ENCODE results near the gene APCDD1. TPM values are rescaled to one million over a fixed set of nuclear protein-coding genes. Genes with fewer than 3 reads are reported as not detected.

APCDD1 gene
- total and polyA plus RNA-seq, 2 of the 8 experiments (the other 6 are each of a cell fraction or from before 2014, with no cell fraction given): 2.6 to 3.6 TPM

- Histone ChIP-seq H3K9me3 (ENCODE audit: insufficient read depth in 2 of 2, low read depth in 1 of 2, low read length in 1 of 2) (no peaks in the 10 kb centered on the region), H3K27ac (ENCODE audit: low read depth, low read length) (no peak overlapping the region), H3K79me1 (ENCODE audit: low read depth, low read length) (no peaks in the 10 kb centered on the region), H3K56ac (replicated peaks; ENCODE audit: insufficient read length, low read depth, low read length) (no peak overlapping the region), H4K20me1 (replicated peaks in 1 of 2; ENCODE audit: control insufficient read depth in 1 of 2, insufficient read depth in 2 of 2, low read length in 2 of 2) (peaks cover 0 to 2% of the 10 kb centered on the region in 2 experiments), H2BK12ac (ENCODE audit: low read depth, low read length) (no peak overlapping the region), H2AK5ac (ENCODE audit: low read depth, low read length) (no peak overlapping the region), H2BK20ac (ENCODE audit: low read length) (no peak overlapping the region), H3K4me1 (replicated peaks in 1 of 4; ENCODE audit: control insufficient read depth in 3 of 4, insufficient read depth in 4 of 4, low read length in 3 of 4) (peaks cover 0 to 11% (median 5%) of the 10 kb centered on the region in 4 experiments; a peak in 6 of 7 replicates), H4K91ac (replicated peaks; ENCODE audit: insufficient read length, low read length) (no peak overlapping the region), H3K18ac (ENCODE audit: extremely low read depth, low read length) (no peak overlapping the region), H3K9ac (replicated peaks in 1 of 4; ENCODE audit: extremely low read depth in 1 of 4, low read depth in 3 of 4, low read length in 3 of 4) (no peak overlapping the region), H3K4me3 (ENCODE audit: extremely low read depth in 1 of 4, insufficient read depth in 2 of 4, low read depth in 3 of 4, low read length in 4 of 4) (peak overlapping the region; percentile 45 to 95 (median 66); a peak in 7 of 8 replicates), H2AFZ (ENCODE audit: low read length) (no peak overlapping the region), H3K27me3 (replicated peaks in 1 of 4; ENCODE audit: control insufficient read depth in 3 of 4, extremely low read depth in 1 of 4, insufficient read depth in 3 of 4, low read length in 3 of 4) (peaks cover 5 to 25% (median 19%) of the 10 kb centered on the region in 4 experiments; a peak in 6 of 7 replicates), H2BK5ac (ENCODE audit: low read depth, low read length) (no peak overlapping the region), H3K4me2 (ENCODE audit: insufficient read depth in 1 of 2, low read depth in 2 of 2, low read length in 2 of 2) (peak overlapping the region; percentile 38 to 82), H3K23ac (ENCODE audit: insufficient read length) (no peak overlapping the region), H2BK15ac (ENCODE audit: low read length) (no peak overlapping the region), H4K5ac (ENCODE audit: insufficient read length, low read depth, low read length) (no peak overlapping the region), H4K8ac (ENCODE audit: extremely low read depth, insufficient read depth, low read length) (no peak overlapping the region), H3K36me3 (ENCODE audit: control insufficient read depth in 2 of 4, insufficient read depth in 4 of 4, low read length in 3 of 4) (no peaks in the 10 kb centered on the region), H3K14ac (ENCODE audit: insufficient read length) (no peak overlapping the region), H3K4ac (replicated peaks; ENCODE audit: insufficient read length, low read depth, low read length) (no peak overlapping the region), H3K23me2 (ENCODE audit: low read depth, low read length) (peaks cover 7% of the 10 kb centered on the region; the same call in 1 of the 2 replicates), H2BK120ac (replicated peaks; ENCODE audit: low read depth, low read length) (no peak overlapping the region), H3K79me2 (ENCODE audit: control insufficient read depth in 1 of 2, insufficient read depth in 2 of 2, low read length in 2 of 2) (no peaks in the 10 kb centered on the region)
- no peak for FAIRE-seq
- no peak for DNase-seq (ENCODE audit: low read depth in 1 of 2, low spot score in 2 of 2)
- 62% methylated on average over 15 of the region's 16 CpGs; no CpG with 5 or more reads in 1 of the 2 experiments for WGBS, 2 experiments (ENCODE audit: extremely low coverage in 1 of 2, insufficient coverage in 1 of 2, insufficient read length in 1 of 2, insufficient replicate concordance in 2 of 2, low coverage in 1 of 2, low lambda C conversion rate in 2 of 2, missing lambda C conversion rate in 1 of 2)
- ChIA-PET POLR2A (ENCODE audit: partially characterized antibody) (interaction anchor here (0.6 to 1.0 kb wide), 2 partner anchors 13 to 31 kb away, joined by 3 read pairs; no protein-coding TSS in a partner anchor), CTCF (ENCODE audit: partially characterized antibody) (interaction anchor here (1.2 kb wide), 1 partner anchor 27 kb away, joined by 3 read pairs; no protein-coding TSS in a partner anchor)
- peak; percentile 22 for TF ChIP-seq RNF2 (IDR thresholded peaks at IDR 0.05; ENCODE audit: borderline replicate concordance, low read depth, low read length, missing control alignments, poor library complexity, severe bottlenecking)
- TF ChIP-seq SP2 (IDR thresholded peaks at IDR 0.05; ENCODE audit: low read length): no peak
- no peak for TF ChIP-seq FOSL1 (IDR thresholded peaks at IDR 0.05; ENCODE audit: insufficient read depth, low read depth, low read length)
- TF ChIP-seq SUZ12 (IDR thresholded peaks at IDR 0.05; ENCODE audit: low read length): peak; percentile 21; the same call in 1 of the 2 replicates
- TF ChIP-seq CREB1 (IDR thresholded peaks at IDR 0.05): no peak
- no peak for TF ChIP-seq BACH1 (IDR thresholded peaks at IDR 0.05; ENCODE audit: low read length)
- no peak for TF ChIP-seq RXRA (IDR thresholded peaks at IDR 0.05; ENCODE audit: insufficient read depth, low read depth, low read length)
- no peak for TF ChIP-seq TAF7 (optimal IDR thresholded peaks at IDR 0.05; ENCODE audit: borderline replicate concordance, low read depth, low read length)
- no peak for TF ChIP-seq CHD2 (IDR thresholded peaks at IDR 0.05; ENCODE audit: low read length)
Measured at GRCh38 chr18:10455726-10456453, 1.5 kb downstream of the APCDD1 start.

All from H1 (cell line).